ENCODE measurements around the gene DSN1.
"Not testable (repeated sequence)": the region's sequence is repeated elsewhere in the genome, so short reads cannot be mapped to it uniquely, and the experiment has no call there.

Gene DSN1

GRCh38 chr20:36802326-36803222 lies 29.0 kb upstream of the DSN1 start:
- Histone ChIP-seq H3K14ac (ENCODE audit: low read length) (no peak overlapping the region), H3K79me1 (ENCODE audit: low read depth, low read length) (no peaks in the 10 kb centered on the region), H4K91ac (ENCODE audit: low read depth, low read length, poor library complexity) (no peak overlapping the region), H2BK5ac (ENCODE audit: low read length) (no peak overlapping the region), H3K4me2 (ENCODE audit: insufficient read depth, low read length, poor library complexity, severe bottlenecking) (no peak overlapping the region), H2BK120ac (ENCODE audit: low read depth, low read length) (no peak overlapping the region), H3K9me3 (replicated peaks in 1 of 2; ENCODE audit: control insufficient read depth in 2 of 2, insufficient read depth in 1 of 2, low read depth in 1 of 2, low read length in 2 of 2) (peaks cover 0 to 4% of the 10 kb centered on the region in 2 donors), H3K18ac (ENCODE audit: low read length) (no peak overlapping the region), H4K8ac (ENCODE audit: low read depth, low read length) (peak overlapping the region; percentile 24), H3K4ac (ENCODE audit: low read length) (no peak overlapping the region), H2BK12ac (ENCODE audit: low read length) (no peak overlapping the region), H3K27ac (replicated peaks; ENCODE audit: low read length) (no peak overlapping the region), H2AFZ (ENCODE audit: low read length) (no peak overlapping the region), H3K36me3 (replicated peaks in 1 of 2; ENCODE audit: control insufficient read depth in 2 of 2, insufficient read depth in 2 of 2, low read length in 2 of 2) (peaks cover 69 to 96% of the 10 kb centered on the region in 2 donors), H3K4me1 (ENCODE audit: control insufficient read depth in 2 of 2, insufficient read depth in 1 of 2, low read depth in 1 of 2, low read length in 2 of 2) (no peaks in the 10 kb centered on the region), H3K9ac (ENCODE audit: low read depth, low read length, poor library complexity) (no peak overlapping the region), H3K23ac (ENCODE audit: low read depth, low read length, poor library complexity) (no peak overlapping the region), H2BK15ac (ENCODE audit: low read length) (no peak overlapping the region), H3K27me3 (ENCODE audit: control insufficient read depth in 3 of 3, insufficient read depth in 3 of 3, low read depth in 1 of 3, low read length in 3 of 3) (peaks cover 0 to 2% (median 0%) of the 10 kb centered on the region in 3 experiments), H2AK5ac (ENCODE audit: low read depth, low read length) (no peak overlapping the region), H3K4me3 (ENCODE audit: low read length in 2 of 2) (no peak overlapping the region)
- DNase-seq (ENCODE audit: low spot score), result no peak
- WGBS, 2 donors (ENCODE audit: extremely low coverage in 2 of 2, insufficient read length in 2 of 2, insufficient replicate concordance in 1 of 2), result no CpG with 5 or more reads among the region's 14 CpGs

- no peaks in the 10 kb centered on the region for H3K4me1 ChIP-seq (ENCODE audit: control insufficient read depth in 2 of 2, insufficient read depth in 1 of 2, low read depth in 1 of 2, low read length in 2 of 2)
- H2BK5ac ChIP-seq (ENCODE audit: low read length), result no peak overlapping the region
- no peak for DNase-seq (ENCODE audit: low spot score)
- no peak overlapping the region for H3K9ac ChIP-seq (ENCODE audit: low read depth, low read length, poor library complexity)
- no CpG with 5 or more reads among the region's 1 CpG for WGBS, 2 donors (ENCODE audit: extremely low coverage in 2 of 2, insufficient read length in 2 of 2, insufficient replicate concordance in 1 of 2)
- no peak overlapping the region for H4K8ac ChIP-seq (ENCODE audit: low read depth, low read length)
- H3K23ac ChIP-seq (ENCODE audit: low read depth, low read length, poor library complexity), result no peak overlapping the region
- peaks cover 0 to 2% (median 0%) of the 10 kb centered on the region in 3 experiments for H3K27me3 ChIP-seq (ENCODE audit: control insufficient read depth in 3 of 3, insufficient read depth in 3 of 3, low read depth in 1 of 3, low read length in 3 of 3)
- peaks cover 75 to 96% of the 10 kb centered on the region in 2 donors for H3K36me3 ChIP-seq (replicated peaks in 1 of 2; ENCODE audit: control insufficient read depth in 2 of 2, insufficient read depth in 2 of 2, low read length in 2 of 2)
- no peak overlapping the region for H2BK120ac ChIP-seq (ENCODE audit: low read depth, low read length)
- no peak overlapping the region for H3K4me3 ChIP-seq (ENCODE audit: low read length in 2 of 2)
- no peak overlapping the region for H3K27ac ChIP-seq (replicated peaks; ENCODE audit: low read length)
- H3K4me2 ChIP-seq (ENCODE audit: insufficient read depth, low read length, poor library complexity, severe bottlenecking), result no peak overlapping the region
- H3K79me1 ChIP-seq (ENCODE audit: low read depth, low read length), result no peaks in the 10 kb centered on the region
- H3K18ac ChIP-seq (ENCODE audit: low read length), result no peak overlapping the region
- no peak overlapping the region for H2AK5ac ChIP-seq (ENCODE audit: low read depth, low read length)
- H4K91ac ChIP-seq (ENCODE audit: low read depth, low read length, poor library complexity), result no peak overlapping the region
- peaks cover 0 to 4% of the 10 kb centered on the region in 2 donors for H3K9me3 ChIP-seq (replicated peaks in 1 of 2; ENCODE audit: control insufficient read depth in 2 of 2, insufficient read depth in 1 of 2, low read depth in 1 of 2, low read length in 2 of 2)
- no peak overlapping the region for H2BK12ac ChIP-seq (ENCODE audit: low read length)
- H2BK15ac ChIP-seq (ENCODE audit: low read length), result no peak overlapping the region
- H2AFZ ChIP-seq (ENCODE audit: low read length), result no peak overlapping the region
- no peak overlapping the region for H3K4ac ChIP-seq (ENCODE audit: low read length)
- no peak overlapping the region for H3K14ac ChIP-seq (ENCODE audit: low read length)
These were observed 26.8 kb upstream of the DSN1 start for GRCh38 chr20:36800410-36800809.

GRCh38 chr20:36799313-36799712 lies 25.8 kb upstream of the DSN1 start:
- no CpG with 5 or more reads among the region's 10 CpGs for WGBS, 2 donors (ENCODE audit: extremely low coverage in 2 of 2, insufficient read length in 2 of 2, insufficient replicate concordance in 1 of 2)

GRCh38 chr20:36796875-36797274 lies 23.3 kb upstream of the DSN1 start:
- Histone ChIP-seq H4K91ac (ENCODE audit: low read depth, low read length, poor library complexity) (no peak overlapping the region), H3K27ac (replicated peaks; ENCODE audit: low read length) (no peak overlapping the region), H3K36me3 (replicated peaks in 1 of 2; ENCODE audit: control insufficient read depth in 2 of 2, insufficient read depth in 2 of 2, low read length in 2 of 2) (peaks cover 66 to 95% of the 10 kb centered on the region in 2 donors), H3K4me2 (ENCODE audit: insufficient read depth, low read length, poor library complexity, severe bottlenecking) (no peak overlapping the region), H2BK15ac (ENCODE audit: low read length) (no peak overlapping the region), H3K14ac (ENCODE audit: low read length) (no peak overlapping the region), H3K23ac (ENCODE audit: low read depth, low read length, poor library complexity) (no peak overlapping the region), H4K8ac (ENCODE audit: low read depth, low read length) (no peak overlapping the region), H2AFZ (ENCODE audit: low read length) (no peak overlapping the region), H3K9ac (ENCODE audit: low read depth, low read length, poor library complexity) (peak overlapping the region; percentile 10), H2BK120ac (ENCODE audit: low read depth, low read length) (no peak overlapping the region), H3K27me3 (ENCODE audit: control insufficient read depth in 3 of 3, insufficient read depth in 3 of 3, low read depth in 1 of 3, low read length in 3 of 3) (no peaks in the 10 kb centered on the region), H3K79me1 (ENCODE audit: low read depth, low read length) (no peaks in the 10 kb centered on the region), H3K9me3 (replicated peaks in 1 of 2; ENCODE audit: control insufficient read depth in 2 of 2, insufficient read depth in 1 of 2, low read depth in 1 of 2, low read length in 2 of 2) (no peaks in the 10 kb centered on the region), H3K4me1 (ENCODE audit: control insufficient read depth in 2 of 2, insufficient read depth in 1 of 2, low read depth in 1 of 2, low read length in 2 of 2) (no peaks in the 10 kb centered on the region), H2BK5ac (ENCODE audit: low read length) (no peak overlapping the region), H2BK12ac (ENCODE audit: low read length) (no peak overlapping the region), H2AK5ac (ENCODE audit: low read depth, low read length) (no peak overlapping the region), H3K4me3 (ENCODE audit: low read length in 2 of 2) (no peak overlapping the region), H3K18ac (ENCODE audit: low read length) (no peak overlapping the region), H3K4ac (ENCODE audit: low read length) (no peak overlapping the region)
- no CpG with 5 or more reads among the region's 5 CpGs for WGBS, 2 donors (ENCODE audit: extremely low coverage in 2 of 2, insufficient read length in 2 of 2, insufficient replicate concordance in 1 of 2)
- DNase-seq (ENCODE audit: low spot score), result no peak

More at GRCh38 chr20:36799313-36799712, 25.8 kb upstream of the DSN1 start:
- H3K4me1 ChIP-seq (ENCODE audit: control insufficient read depth in 2 of 2, insufficient read depth in 1 of 2, low read depth in 1 of 2, low read length in 2 of 2); H3K18ac ChIP-seq (ENCODE audit: low read length); H3K4me3 ChIP-seq (ENCODE audit: low read length in 2 of 2); H3K14ac ChIP-seq (ENCODE audit: low read length); H2AFZ ChIP-seq (ENCODE audit: low read length); H3K27ac ChIP-seq (replicated peaks; ENCODE audit: low read length); H3K9ac ChIP-seq (ENCODE audit: low read depth, low read length, poor library complexity); DNase-seq (ENCODE audit: low spot score); H3K4me2 ChIP-seq (ENCODE audit: insufficient read depth, low read length, poor library complexity, severe bottlenecking); H3K23ac ChIP-seq (ENCODE audit: low read depth, low read length, poor library complexity); H2BK5ac ChIP-seq (ENCODE audit: low read length); H4K91ac ChIP-seq (ENCODE audit: low read depth, low read length, poor library complexity); H3K27me3 ChIP-seq (ENCODE audit: control insufficient read depth in 3 of 3, insufficient read depth in 3 of 3, low read depth in 1 of 3, low read length in 3 of 3); H2BK15ac ChIP-seq (ENCODE audit: low read length); H3K79me1 ChIP-seq (ENCODE audit: low read depth, low read length); H2BK120ac ChIP-seq (ENCODE audit: low read depth, low read length); H2BK12ac ChIP-seq (ENCODE audit: low read length); H3K9me3 ChIP-seq (replicated peaks in 1 of 2; ENCODE audit: control insufficient read depth in 2 of 2, insufficient read depth in 1 of 2, low read depth in 1 of 2, low read length in 2 of 2); H4K8ac ChIP-seq (ENCODE audit: low read depth, low read length); H3K4ac ChIP-seq (ENCODE audit: low read length); H2AK5ac ChIP-seq (ENCODE audit: low read depth, low read length): not testable (repeated sequence)
- H3K36me3 ChIP-seq (replicated peaks in 1 of 2; ENCODE audit: control insufficient read depth in 2 of 2, insufficient read depth in 2 of 2, low read length in 2 of 2), result peaks cover 70 to 95% of the 10 kb centered on the region in 2 donors
